HCT116 (cell line): Measurements from ENCODE around the gene SOST. TPM values are rescaled to one million over a fixed set of nuclear protein-coding genes. Genes with fewer than 3 reads are reported as not detected.

Experiments
- ATAC-seq: fragments of 200-7000 bp; cut with Tn5 transposase; 2 replicates; pipeline ENCODE4 v1.9.1; 2020; ENCODE audit warnings: mild to moderate bottlenecking, moderate library complexity
- BruUV-seq: library from RNA; stranded (reverse); fragments of 400-500 nt; replicated peaks from 2 replicates; lab custom pipeline; 2021; lab: Mats Ljungman, UMichigan
- CTCF ChIA-PET: fragments of 300-600 bp; sonication (Branson Sonifier 250); formaldehyde crosslinking; loops from one replicate; lab custom pipeline; 2021; ENCODE audit warnings: antibody characterized with exemption; lab: Charles Lee
- POLR2A ChIA-PET: fragments of 300-600, 350-600 bp; sonication (Branson Sonifier 250); formaldehyde crosslinking; loops from one replicate; lab custom pipeline; 2021; ENCODE audit warnings: antibody characterized with exemption; lab: Charles Lee
- RAD21 ChIA-PET, 2 experiments: fragments of 300-600 bp; sonication (Branson Sonifier 250); formaldehyde crosslinking; loops; one replicate each; lab custom pipeline; 2023; ENCODE audit warnings: low total read pairs in 2 of 2; ENCODE audit not compliant: uncharacterized antibody in 2 of 2, unreplicated experiment in 2 of 2, low non-redundant PET in 1 of 2; lab: Charles Lee
- DNase-seq: peaks from one replicate; pipeline ENCODE4 v3.0.0-alpha.2; 2010; ENCODE audit warnings: low read depth, low spot score
- H2AFZ ChIP-seq: fragments of 200-600 bp; shearing (Covaris generic), sonication (generic); 2 replicates; pipeline ENCODE4 v1.6.1; 2017; ENCODE audit warnings: low read depth, mixed run types, mixed read lengths, antibody characterized with exemption, low read length; ENCODE audit not compliant: poor library complexity, severe bottlenecking
- H3K27ac ChIP-seq: 2 replicates; pipeline ENCODE4 v1.5.1; 2012; ENCODE audit warnings: low read depth, low read length
- H3K27me3 ChIP-seq: fragments of 200-600 bp; sonication (generic); 2 replicates; pipeline ENCODE4 v1.6.1; 2016; ENCODE audit warnings: mixed run types, low read length, mixed read lengths; ENCODE audit not compliant: insufficient read depth
- H3K36me3 ChIP-seq, 2 experiments: fragments of 200-500 bp in 1 of 2; fragments of 200-600 bp in 1 of 2; sonication (Bioruptor generic) in 1 of 2; sonication (generic) in 1 of 2; 2 replicates each; pipeline versions ENCODE4 v1.5.1 to v1.6.1; 2014 to 2016; ENCODE audit warnings: low read length in 2 of 2, inconsistent platforms in 1 of 2, mixed read lengths in 1 of 2, mixed run types in 1 of 2; ENCODE audit not compliant: insufficient read depth in 2 of 2, control insufficient read depth in 1 of 2
- H3K4me1 ChIP-seq, 2 experiments: fragments of 200-600 bp in 1 of 2; sonication (generic) in 1 of 2; 2 replicates each; pipeline versions ENCODE4 v1.5.1 to v1.6.1; 2012 to 2017; ENCODE audit warnings: low read length in 2 of 2, inconsistent platforms in 1 of 2, mild to moderate bottlenecking in 1 of 2, mixed read lengths in 1 of 2, mixed run types in 1 of 2, moderate library complexity in 1 of 2; ENCODE audit not compliant: insufficient read depth in 2 of 2, control insufficient read depth in 1 of 2
- H3K4me2 ChIP-seq: fragments of 200-600 bp; sonication (generic); 2 replicates; pipeline ENCODE4 v1.6.1; 2017; ENCODE audit warnings: mixed run types, low read length, mixed read lengths
- H3K4me3 ChIP-seq, 2 experiments: fragments of 200-600 bp in 1 of 2; sonication (generic) in 1 of 2; replicated peaks in 1 of 2; 2 replicates each; pipeline ENCODE4 v1.5.1; 2011 to 2016; ENCODE audit warnings: low read length in 2 of 2, control low read depth in 1 of 2, low read depth in 1 of 2, mild to moderate bottlenecking in 1 of 2, mixed read lengths in 1 of 2, mixed run types in 1 of 2
- H3K79me2 ChIP-seq: fragments of 200-600 bp; sonication (generic); 2 replicates; pipeline ENCODE4 v1.6.1; 2017; ENCODE audit warnings: mild to moderate bottlenecking, mixed run types, low read length, moderate library complexity, mixed read lengths; ENCODE audit not compliant: insufficient read depth
- H3K9ac ChIP-seq: fragments of 200-600 bp; sonication (generic); 2 replicates; pipeline ENCODE4 v1.6.1; 2016; ENCODE audit warnings: low read length, mixed read lengths
- H3K9me2 ChIP-seq: fragments of 200-600 bp; sonication (generic), shearing (Covaris generic); 2 replicates; pipeline ENCODE4 v1.6.1; 2017; ENCODE audit warnings: mixed run types, mild to moderate bottlenecking, moderate library complexity; ENCODE audit not compliant: insufficient read depth
- H3K9me3 ChIP-seq, 2 experiments: fragments of 200-500 bp in 1 of 2; fragments of 200-600 bp in 1 of 2; sonication (Bioruptor generic) in 1 of 2; sonication (generic) in 1 of 2; 2 replicates each; pipeline ENCODE4 v1.6.1; 2014 to 2017; ENCODE audit warnings: low read length in 2 of 2, mixed read lengths in 2 of 2, inconsistent platforms in 1 of 2, low read depth in 1 of 2, mild to moderate bottlenecking in 1 of 2, mixed run types in 1 of 2, moderate library complexity in 1 of 2; ENCODE audit not compliant: control insufficient read depth in 1 of 2, insufficient read depth in 1 of 2
- H4K20me1 ChIP-seq: fragments of 200-600 bp; sonication (generic), shearing (Covaris generic); 2 replicates; pipeline ENCODE4 v1.6.1; 2017; ENCODE audit warnings: mixed run types, mild to moderate bottlenecking, moderate library complexity; ENCODE audit not compliant: insufficient read depth
- CEBPB ChIP-seq: IDR thresholded peaks from 2 replicates; pipeline ENCODE4 v1.6.1; 2012; ENCODE audit warnings: low read depth
- CTCF ChIP-seq, 3 experiments: fragments of 200-600 bp in 1 of 3; sonication (generic) in 1 of 3; IDR thresholded peaks in 2 of 3; conservative IDR thresholded peaks in 1 of 3; 2 replicates each; pipeline ENCODE4 v1.5.1; 2012 to 2017; ENCODE audit warnings: low read depth in 2 of 3, low read length in 2 of 3, antibody characterized with exemption in 1 of 3, borderline replicate concordance in 1 of 3, control low read depth in 1 of 3, mild to moderate bottlenecking in 1 of 3, mixed read lengths in 1 of 3, mixed run types in 1 of 3, moderate library complexity in 1 of 3; ENCODE audit not compliant: insufficient read depth in 1 of 3
- FOSL1 ChIP-seq: IDR thresholded peaks from 2 replicates; pipeline ENCODE4 v1.6.1; 2012; ENCODE audit warnings: low read depth
- JUND ChIP-seq: IDR thresholded peaks from 2 replicates; pipeline ENCODE4 v1.6.1; 2012
- MAX ChIP-seq: IDR thresholded peaks from 2 replicates; pipeline ENCODE4 v1.6.1; 2012
- POLR2AphosphoS5 ChIP-seq: IDR thresholded peaks from 2 replicates; pipeline ENCODE4 v1.6.1; 2011; ENCODE audit warnings: mild to moderate bottlenecking, low read depth, low read length, moderate library complexity
- SIN3A ChIP-seq: IDR thresholded peaks from 2 replicates; pipeline ENCODE4 v1.6.1; 2012; ENCODE audit warnings: low read depth
- SP1 ChIP-seq: IDR thresholded peaks from 2 replicates; pipeline ENCODE4 v1.6.1; 2012; ENCODE audit warnings: low read depth
- TCF7L2 ChIP-seq: IDR thresholded peaks from 2 replicates; pipeline ENCODE4 v1.7.0; 2011; ENCODE audit warnings: borderline replicate concordance, inconsistent platforms; ENCODE audit not compliant: insufficient read depth, insufficient read length; ENCODE audit errors: extremely low read depth
- YY1 ChIP-seq: IDR thresholded peaks from 2 replicates; pipeline ENCODE4 v1.6.1; 2011; ENCODE audit warnings: low read length, low read depth, moderate library complexity, mild to moderate bottlenecking; ENCODE audit not compliant: insufficient replicate concordance; ENCODE audit errors: extremely low read depth
- ZNF274 ChIP-seq: fragments of 200-500 bp; sonication (Bioruptor generic); IDR thresholded peaks from 2 replicates; pipeline ENCODE4 v1.6.1; 2014; ENCODE audit warnings: mild to moderate bottlenecking, low read depth, low read length, inconsistent platforms
- intact Hi-C: fragments of 100-400 bp; cut with micrococcal nuclease; formaldehyde crosslinking; loops from 2 replicates; pipeline ENCODE4 v1.10.0; 2022
- total RNA-seq: library from RNA; stranded (reverse); gene quantifications from one replicate; pipeline ENCODE4 v1.2.1, GENCODE V29; 2021; ENCODE audit not compliant: unreplicated experiment

SOST gene
- total RNA-seq, 1 experiment from 2014 or later = not detected

DNA sequence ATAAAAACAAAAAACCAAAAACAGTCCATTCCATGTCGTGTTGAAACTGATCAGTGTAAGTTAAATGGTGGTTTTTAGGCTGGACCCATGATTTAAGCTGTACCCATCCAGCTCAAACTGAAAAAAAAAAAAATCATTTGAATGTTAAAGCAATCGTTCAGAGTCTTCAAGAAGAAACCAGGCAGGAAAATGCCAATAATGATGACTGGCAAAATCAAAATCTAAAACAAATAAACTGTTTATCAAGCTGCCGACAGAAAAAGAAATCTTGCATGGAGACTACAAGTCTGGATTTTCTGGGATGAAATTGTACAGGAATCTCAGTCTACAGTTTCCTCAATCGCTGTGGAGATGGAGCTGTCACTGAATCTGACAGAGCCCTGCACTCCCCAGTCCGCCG is 40.7 kb downstream of the SOST start:
- H3K36me3 ChIP-seq = no peaks in the 10 kb centered on the region
- no peaks in the 10 kb centered on the region for H3K79me2 ChIP-seq
- no peak overlapping the region for H3K4me3 ChIP-seq
- no peak overlapping the region for H2AFZ ChIP-seq
- ATAC-seq = no peak
- no peaks in the 10 kb centered on the region for H4K20me1 ChIP-seq
- ChIA-PET CTCF (no interaction called here), POLR2A (no interaction called here), RAD21 (no interaction called here)
- no peak overlapping the region for H3K9ac ChIP-seq
- intact Hi-C loops = loop anchor here (2.0 kb wide), 1 partner anchor 15 kb away; no protein-coding TSS in a partner anchor
- TF ChIP-seq POLR2AphosphoS5 (no peak), YY1 (no peak), ZNF274 (no peak), SIN3A (no peak), TCF7L2 (no peak), FOSL1 (no peak), CTCF (IDR thresholded peaks at IDR 0.05 in 2 of 3, conservative IDR thresholded peaks at IDR 0.05 in 1 of 3; ENCODE audit: borderline replicate concordance in 1 of 3, insufficient read depth in 1 of 3, low read depth in 2 of 3, low read length in 2 of 3) (no peak), SP1 (no peak), JUND (no peak), MAX (no peak), CEBPB (no peak)
- H3K27me3 ChIP-seq = no peaks in the 10 kb centered on the region
- H3K9me2 ChIP-seq = no peaks in the 10 kb centered on the region
- no peaks in the 10 kb centered on the region for H3K9me3 ChIP-seq
- peak overlapping the region; percentile 12; the same call in 1 of the 2 replicates for H3K4me2 ChIP-seq
- no peak for DNase-seq
- H3K4me1 ChIP-seq = peaks cover 0 to 34% of the 10 kb centered on the region in 2 experiments; a peak in 2 of 4 replicates
- no peak overlapping the region for H3K27ac ChIP-seq
- BruUV-seq = no TSS peak
